ENCODE measurements around the gene HDAC6. TPM values are rescaled to one million over a fixed set of nuclear protein-coding genes. Genes with fewer than 3 reads are reported as not detected.

HDAC6 gene
- total RNA-seq, 1 experiment from 2014 or later: 79.9 TPM

DNA sequence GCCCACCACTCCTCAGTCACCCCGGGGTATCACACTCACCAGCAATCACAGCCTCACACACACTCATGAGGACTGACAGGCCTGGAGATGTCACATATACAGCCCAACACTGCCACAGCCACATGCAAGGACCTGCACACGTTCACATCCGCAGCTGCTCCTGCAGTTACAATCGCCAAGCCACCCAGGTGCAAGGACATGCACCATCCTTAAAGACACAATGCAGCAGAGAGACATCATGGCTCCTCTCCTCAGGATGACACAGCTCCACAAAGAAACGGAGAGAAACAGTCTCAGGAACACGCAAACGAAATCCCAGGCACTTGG is 32.5 kb downstream of the HDAC6 start (continued):
- TF ChIP-seq, protein P1, sequence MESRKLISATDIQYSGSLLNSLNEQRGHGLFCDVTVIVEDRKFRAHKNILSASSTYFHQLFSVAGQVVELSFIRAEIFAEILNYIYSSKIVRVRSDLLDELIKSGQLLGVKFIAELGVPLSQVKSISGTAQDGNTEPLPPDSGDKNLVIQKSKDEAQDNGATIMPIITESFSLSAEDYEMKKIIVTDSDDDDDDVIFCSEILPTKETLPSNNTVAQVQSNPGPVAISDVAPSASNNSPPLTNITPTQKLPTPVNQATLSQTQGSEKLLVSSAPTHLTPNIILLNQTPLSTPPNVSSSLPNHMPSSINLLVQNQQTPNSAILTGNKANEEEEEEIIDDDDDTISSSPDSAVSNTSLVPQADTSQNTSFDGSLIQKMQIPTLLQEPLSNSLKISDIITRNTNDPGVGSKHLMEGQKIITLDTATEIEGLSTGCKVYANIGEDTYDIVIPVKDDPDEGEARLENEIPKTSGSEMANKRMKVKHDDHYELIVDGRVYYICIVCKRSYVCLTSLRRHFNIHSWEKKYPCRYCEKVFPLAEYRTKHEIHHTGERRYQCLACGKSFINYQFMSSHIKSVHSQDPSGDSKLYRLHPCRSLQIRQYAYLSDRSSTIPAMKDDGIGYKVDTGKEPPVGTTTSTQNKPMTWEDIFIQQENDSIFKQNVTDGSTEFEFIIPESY (IDR thresholded peaks at IDR 0.05; ENCODE audit: extremely low read depth, insufficient replicate concordance, low read length): no peak
- TF ChIP-seq ATF3 (IDR thresholded peaks at IDR 0.05) (no peak), YY1 (IDR thresholded peaks at IDR 0.05; ENCODE audit: extremely low read depth, insufficient replicate concordance, low read depth, low read length) (no peak), JUND (IDR thresholded peaks at IDR 0.05) (no peak)

DNA sequence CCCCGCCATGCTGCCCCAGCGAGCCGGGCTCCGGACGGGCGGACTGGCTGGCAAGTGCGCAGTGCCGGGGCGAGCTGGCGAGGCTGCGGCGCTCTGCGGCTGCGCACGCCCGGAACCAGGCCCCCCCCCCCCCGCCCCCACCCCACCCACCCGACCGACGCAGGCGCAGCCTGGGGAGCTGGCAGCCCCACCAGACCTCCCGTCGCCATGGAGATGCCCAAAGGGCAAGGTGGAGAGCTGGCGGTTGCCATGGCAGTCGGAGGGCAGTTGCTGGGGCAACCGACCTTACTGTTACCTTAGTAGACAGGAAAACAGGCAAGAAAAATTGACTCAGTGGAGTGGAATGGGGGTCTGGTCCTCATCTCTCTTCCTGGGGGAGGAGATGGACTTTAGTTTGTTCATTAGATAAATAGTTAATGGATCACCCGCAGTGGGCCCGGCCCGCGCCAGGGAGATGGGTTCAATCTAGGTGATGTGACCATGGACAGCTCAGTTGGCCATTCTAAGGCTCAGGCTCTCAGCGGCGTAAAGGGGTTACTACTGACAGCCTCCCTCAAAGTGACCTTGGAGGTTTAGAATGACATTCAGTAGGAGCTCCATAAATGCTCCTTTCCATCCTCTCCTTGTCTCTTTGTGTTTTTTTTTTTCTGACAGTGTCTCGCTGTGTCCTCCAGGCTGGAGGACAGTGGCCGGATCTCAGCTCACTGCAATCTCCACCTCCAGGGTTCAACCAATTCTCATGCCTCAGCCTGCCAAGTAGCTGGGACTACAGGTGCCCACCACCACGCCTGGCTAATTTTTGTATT is 33.9 kb downstream of the HDAC6 start, which contains the start of gene PCSK1N:
Gene PCSK1N (minus strand): TSS at position 87 of the 806 bp plus-strand sequence. CDS start 78 bp downstream, at position 9.
- H3K4me3 ChIP-seq (replicated peaks in 1 of 2; ENCODE audit: low read depth in 1 of 2, low read length in 2 of 2): no peak within 1 kb of the TSS
- ChIA-PET POLR2A (no interaction called here), RAD21 (ENCODE audit: low non-redundant PET in 1 of 2, low total read pairs in 2 of 2, uncharacterized antibody in 2 of 2, unreplicated experiment in 2 of 2) (no interaction called here), CTCF (no interaction called here)
- H3K27me3 ChIP-seq (ENCODE audit: insufficient read depth, low read length): no peaks in the 10 kb centered on the region
- H2AFZ ChIP-seq (ENCODE audit: low read depth, low read length, poor library complexity, severe bottlenecking): no peak within 1 kb of the TSS
- no TSS peak for BruUV-seq (replicated peaks)
- no peak within 1 kb of the TSS for H3K27ac ChIP-seq (ENCODE audit: low read depth, low read length)
- no peaks in the 10 kb centered on the region for H3K4me1 ChIP-seq (ENCODE audit: control insufficient read depth in 1 of 2, insufficient read depth in 2 of 2, low read length in 2 of 2)
- no peak for DNase-seq (ENCODE audit: low read depth, low spot score)
- H3K4me2 ChIP-seq (ENCODE audit: low read length): no peak within 1 kb of the TSS
- intact Hi-C loops (cut with micrococcal nuclease): no loop called here
- H3K9me2 ChIP-seq (ENCODE audit: insufficient read depth): no peaks in the 10 kb centered on the region
- H3K9ac ChIP-seq (ENCODE audit: low read length): no peak within 1 kb of the TSS
- H3K79me2 ChIP-seq (ENCODE audit: insufficient read depth, low read length): no peaks in the 10 kb centered on the region
- no peaks in the 10 kb centered on the region for H3K36me3 ChIP-seq (ENCODE audit: control insufficient read depth in 1 of 2, insufficient read depth in 2 of 2, low read length in 2 of 2)
- ATAC-seq: no peak
- no peaks in the 10 kb centered on the region for H3K9me3 ChIP-seq (ENCODE audit: control insufficient read depth in 1 of 2, insufficient read depth in 1 of 2, low read depth in 1 of 2, low read length in 2 of 2)
- H4K20me1 ChIP-seq (ENCODE audit: insufficient read depth): no peaks in the 10 kb centered on the region
- no peak for TF ChIP-seq POLR2AphosphoS5 (IDR thresholded peaks at IDR 0.05; ENCODE audit: low read depth, low read length)
- TF ChIP-seq SP1 (IDR thresholded peaks at IDR 0.05; ENCODE audit: low read depth): no peak
- TF ChIP-seq CBX3 (IDR thresholded peaks at IDR 0.05; ENCODE audit: low read depth): no peak
- TF ChIP-seq CTCF (IDR thresholded peaks at IDR 0.05 in 2 of 3, conservative IDR thresholded peaks at IDR 0.05 in 1 of 3; ENCODE audit: borderline replicate concordance in 1 of 3, insufficient read depth in 1 of 3, low read depth in 2 of 3, low read length in 2 of 3): no peak
- no peak for TF ChIP-seq CEBPB (IDR thresholded peaks at IDR 0.05; ENCODE audit: low read depth)
- TF ChIP-seq SRF (IDR thresholded peaks at IDR 0.05; ENCODE audit: low read depth): no peak
- no peak for TF ChIP-seq TCF7L2 (IDR thresholded peaks at IDR 0.05; ENCODE audit: borderline replicate concordance, extremely low read depth, insufficient read depth, insufficient read length)
- no peak for TF ChIP-seq ATF3 (IDR thresholded peaks at IDR 0.05)
- TF ChIP-seq ZNF274 (IDR thresholded peaks at IDR 0.05; ENCODE audit: low read depth, low read length): no peak
- TF ChIP-seq SIN3A (IDR thresholded peaks at IDR 0.05; ENCODE audit: low read depth): no peak
- no peak for TF ChIP-seq EZH2 (IDR thresholded peaks at IDR 0.05)
- no peak for TF ChIP-seq JUND (IDR thresholded peaks at IDR 0.05)
- no peak for TF ChIP-seq YY1 (IDR thresholded peaks at IDR 0.05; ENCODE audit: extremely low read depth, insufficient replicate concordance, low read depth, low read length)
- TF ChIP-seq, protein P2, sequence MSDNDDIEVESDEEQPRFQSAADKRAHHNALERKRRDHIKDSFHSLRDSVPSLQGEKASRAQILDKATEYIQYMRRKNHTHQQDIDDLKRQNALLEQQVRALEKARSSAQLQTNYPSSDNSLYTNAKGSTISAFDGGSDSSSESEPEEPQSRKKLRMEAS (IDR thresholded peaks at IDR 0.05): no peak
- no peak for TF ChIP-seq ZFX (IDR thresholded peaks at IDR 0.05)
